ENCODE measurements around the gene BPIFA2.
"Not testable (repeated sequence)": the region's sequence is repeated elsewhere in the genome, so short reads cannot be mapped to it uniquely, and the experiment has no call there.

The BPIFA2 gene

GRCh38 chr20:33162313-33162712 lies 5.6 kb upstream of the BPIFA2 start:
- no peak for DNase-seq

DNA sequence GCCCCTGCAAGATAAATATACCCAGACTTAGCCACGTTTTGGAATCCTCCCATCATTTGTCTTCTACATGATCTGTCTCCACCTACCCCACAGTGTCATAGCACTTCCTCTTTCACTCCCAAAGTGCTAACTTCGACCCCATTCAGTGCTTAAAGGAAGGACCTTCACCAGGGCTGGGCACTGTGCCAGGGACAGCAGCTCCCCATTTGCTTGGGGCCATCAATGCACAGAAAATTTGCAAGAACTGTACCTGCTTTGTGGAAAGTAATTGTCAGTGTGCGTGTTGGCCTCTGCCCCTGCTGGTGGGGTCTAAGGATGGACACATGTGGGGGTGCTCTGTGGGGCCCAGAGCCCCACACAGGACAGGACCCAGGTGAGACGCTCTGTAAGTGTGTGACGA lies 5.2 kb upstream of the BPIFA2 start:
- DNase-seq: no peak

GRCh38 chr20:33163856-33164762 lies 3.9 kb upstream of the BPIFA2 start:
- DNase-seq: no peak

DNA sequence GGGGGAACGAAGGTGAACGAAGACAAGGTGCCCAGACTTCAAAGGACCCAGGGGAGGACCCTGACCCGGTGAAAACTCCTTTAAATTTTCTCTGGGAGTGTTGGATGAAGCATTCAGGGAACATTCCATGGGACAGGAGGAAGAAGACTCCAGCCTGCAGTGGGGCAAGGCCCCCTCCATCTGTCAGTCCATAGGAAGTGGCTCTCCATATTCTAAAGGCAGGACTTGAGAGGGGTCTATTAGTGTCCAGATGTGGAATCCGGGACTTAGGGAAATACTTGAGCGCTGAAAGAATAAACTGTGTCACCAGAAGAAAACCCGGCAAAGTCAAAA lies 3.2 kb upstream of the BPIFA2 start:
- DNase-seq: no peak

GRCh38 chr20:33165416-33166055 lies 2.4 kb upstream of the BPIFA2 start:
- no peak for DNase-seq

- DNase-seq: no peak
Observed at GRCh38 chr20:33166533-33167113, 1.3 kb upstream of the BPIFA2 start.

GRCh38 chr20:33169176-33169794 lies 1.3 kb downstream of the BPIFA2 start:
- no peak for DNase-seq

- DNase-seq: peak; percentile 81
Observed at GRCh38 chr20:33172781-33173180, 4.8 kb downstream of the BPIFA2 start.

GRCh38 chr20:33175123-33175522 lies 7.2 kb downstream of the BPIFA2 start:
- no peak for DNase-seq

GRCh38 chr20:33176101-33176500 lies 8.1 kb downstream of the BPIFA2 start:
- no peak for DNase-seq

GRCh38 chr20:33177866-33178265 lies 9.9 kb downstream of the BPIFA2 start:
- no peak for DNase-seq

DNA sequence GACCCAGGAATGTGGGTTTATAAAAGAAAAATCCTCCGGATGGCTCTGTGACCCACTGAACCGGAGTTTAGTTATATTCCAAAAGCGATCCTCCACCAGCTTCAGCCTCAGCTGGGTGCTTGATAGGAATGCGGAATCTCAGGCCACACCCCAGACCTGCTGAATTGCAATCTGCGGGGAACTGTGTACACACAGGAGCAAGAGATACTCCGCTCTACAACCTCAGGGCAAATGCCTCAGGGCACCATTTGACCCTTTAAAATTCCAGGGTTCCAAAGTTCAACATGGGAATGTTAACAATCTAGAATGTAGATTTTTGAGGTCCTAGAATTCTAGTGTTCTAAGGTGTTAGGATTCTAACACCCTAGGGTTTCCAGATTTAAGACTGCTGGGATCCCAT lies 10.8 kb downstream of the BPIFA2 start:
- no peak for DNase-seq

DNA sequence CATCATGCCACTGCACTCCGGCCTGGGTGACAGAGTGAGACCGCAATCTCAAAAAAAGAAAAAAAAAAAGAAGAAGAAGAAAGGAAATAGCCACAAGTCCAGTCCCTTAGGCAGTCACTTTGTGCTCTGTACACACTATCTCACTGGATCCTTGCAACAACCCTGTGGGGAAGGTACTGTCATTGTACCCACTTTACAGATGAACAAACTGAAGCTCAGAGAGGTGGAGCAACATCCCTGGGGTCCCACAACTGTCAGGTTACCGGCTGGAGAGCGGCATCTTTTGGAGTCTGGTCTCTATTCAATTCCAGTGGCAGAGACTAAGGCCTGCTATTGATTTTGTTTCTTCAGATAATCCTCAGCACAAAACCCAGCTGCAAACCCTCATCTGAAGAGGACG lies 12.2 kb downstream of the BPIFA2 start:
- no peak for DNase-seq

DNA sequence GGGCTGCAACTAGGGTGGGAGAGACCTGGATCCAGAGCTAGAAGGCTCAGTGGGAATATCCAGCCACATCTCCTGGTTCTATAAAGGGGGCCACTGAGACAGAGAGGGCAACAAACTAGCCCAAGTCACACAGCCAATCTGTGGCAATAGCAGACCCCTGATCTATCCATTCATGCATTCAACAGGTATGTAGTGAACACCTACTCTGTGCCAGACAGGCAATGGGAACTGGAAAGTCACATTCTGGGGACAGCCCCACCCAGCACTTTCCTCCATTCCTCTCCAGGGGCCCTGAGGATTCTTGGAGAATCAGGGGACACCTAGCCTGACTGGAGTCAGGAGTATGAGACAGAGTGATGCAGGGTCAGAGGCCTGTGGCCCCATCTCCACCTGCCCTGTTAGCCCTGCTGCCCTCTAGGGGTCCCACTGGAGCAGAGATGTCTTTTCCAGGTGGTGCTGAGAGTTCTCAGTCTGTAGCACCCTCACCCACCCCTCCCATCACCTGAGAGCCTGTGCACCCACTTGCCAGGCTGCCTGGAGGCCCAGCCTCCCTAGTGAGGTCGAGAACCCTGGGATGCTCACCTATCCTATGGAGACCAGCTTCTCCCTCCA lies 13.6 kb downstream of the BPIFA2 start:
- no peak for DNase-seq

DNA sequence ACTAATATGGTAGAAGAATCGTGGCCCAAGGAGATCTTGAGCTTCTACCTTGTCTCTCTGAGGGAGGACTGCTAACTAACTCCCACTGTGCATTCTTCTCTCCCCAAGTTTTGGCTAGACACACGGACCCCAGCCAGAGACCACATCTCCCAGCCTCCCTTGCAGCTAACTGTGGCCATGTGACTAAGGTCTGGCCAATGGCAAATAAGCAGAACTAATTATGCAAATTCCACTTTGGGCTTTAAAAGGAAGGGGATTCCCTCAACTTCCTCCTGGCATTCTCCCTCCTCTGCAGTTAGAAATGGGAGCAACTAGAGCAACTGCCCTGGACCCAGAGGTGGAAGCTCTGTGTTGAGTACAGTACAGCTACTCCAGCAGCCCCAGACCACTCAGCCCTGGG lies 15.4 kb downstream of the BPIFA2 start:
- DNase-seq: no peak

DNA sequence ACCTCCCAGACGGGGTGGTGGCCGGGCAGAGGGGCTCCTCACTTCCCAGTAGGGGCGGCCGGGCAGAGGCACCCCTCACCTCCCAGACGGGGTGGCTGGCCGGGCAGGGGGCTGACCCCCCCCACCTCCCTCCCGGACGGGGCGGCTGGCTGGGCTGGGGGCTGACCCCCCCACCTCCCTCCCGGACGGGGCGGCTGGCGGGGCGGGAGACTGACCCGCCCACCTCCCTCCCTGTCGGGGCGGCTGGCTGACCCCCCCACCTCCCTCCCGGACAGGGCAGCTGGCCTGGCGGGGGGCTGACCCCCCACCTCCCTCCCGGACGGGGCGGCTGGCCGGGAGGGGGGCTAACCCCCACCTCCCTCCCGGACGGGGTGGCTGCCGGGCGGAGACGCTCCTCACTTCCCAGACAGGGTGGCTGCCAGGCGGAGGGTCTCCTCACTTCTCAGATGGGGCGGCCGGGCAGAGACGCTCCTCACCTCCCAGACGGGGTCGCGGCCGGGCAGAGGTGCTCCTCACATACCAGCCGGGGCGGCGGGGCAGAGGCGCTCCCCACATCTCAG lies 17.2 kb downstream of the BPIFA2 start:
- DNase-seq: not testable (repeated sequence)

GRCh38 chr20:33187491-33187890 lies 19.5 kb downstream of the BPIFA2 start:
- DNase-seq: no peak

GRCh38 chr20:33188421-33188820 lies 20.5 kb downstream of the BPIFA2 start:
- no peak for DNase-seq

GRCh38 chr20:33191484-33191883 lies 23.5 kb downstream of the BPIFA2 start:
- no peak for DNase-seq

GRCh38 chr20:33191955-33192354 lies 24.0 kb downstream of the BPIFA2 start:
- no peak for DNase-seq

DNA sequence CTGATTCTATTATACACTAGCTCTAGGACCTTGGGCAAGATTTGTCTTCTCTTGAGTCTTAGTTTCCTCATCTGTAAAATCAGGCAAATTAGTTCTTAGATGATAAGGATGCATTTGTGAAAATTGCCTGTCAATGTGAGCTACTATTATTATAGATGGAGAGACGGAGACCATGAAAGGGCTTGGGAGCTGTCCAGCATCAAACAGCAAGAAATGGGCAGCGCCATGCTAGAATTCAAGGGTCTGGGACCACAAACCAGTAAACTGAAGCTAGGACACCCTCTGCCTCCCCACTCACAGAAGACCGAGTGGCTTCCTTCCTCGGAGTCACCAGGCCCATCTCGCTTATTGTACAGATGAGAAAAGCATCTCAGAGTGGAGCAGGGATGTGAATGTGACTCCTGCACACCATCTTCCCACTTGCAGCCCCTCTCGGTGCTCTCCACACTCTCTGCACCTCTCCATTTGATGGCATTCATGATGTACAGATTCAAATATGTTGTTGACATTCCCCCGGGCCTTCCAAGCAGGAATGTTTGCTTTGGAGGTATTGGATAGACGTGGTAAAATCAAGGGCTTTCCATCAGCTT lies 25.0 kb downstream of the BPIFA2 start:
- no peak for DNase-seq

DNA sequence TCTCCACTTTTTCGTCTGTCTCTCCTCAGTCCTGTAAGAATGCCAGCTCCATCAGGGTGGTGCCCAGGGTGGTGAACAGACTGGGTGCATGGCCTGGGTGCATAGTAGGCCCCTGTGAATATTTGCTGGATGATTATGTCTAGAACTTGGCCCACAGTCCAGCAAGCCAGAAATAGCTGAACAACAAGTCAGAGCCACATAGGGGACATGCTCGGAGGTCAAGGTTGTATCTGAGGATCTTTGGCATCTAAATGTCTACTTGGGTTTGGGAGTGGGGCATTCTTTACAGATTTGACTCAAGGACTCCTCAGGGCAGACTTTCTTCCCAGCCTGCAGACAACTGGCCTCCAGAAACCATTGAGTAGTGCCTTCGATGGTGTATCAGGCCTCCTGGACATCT lies 31.1 kb downstream of the BPIFA2 start:
- DNase-seq: no peak

DNA sequence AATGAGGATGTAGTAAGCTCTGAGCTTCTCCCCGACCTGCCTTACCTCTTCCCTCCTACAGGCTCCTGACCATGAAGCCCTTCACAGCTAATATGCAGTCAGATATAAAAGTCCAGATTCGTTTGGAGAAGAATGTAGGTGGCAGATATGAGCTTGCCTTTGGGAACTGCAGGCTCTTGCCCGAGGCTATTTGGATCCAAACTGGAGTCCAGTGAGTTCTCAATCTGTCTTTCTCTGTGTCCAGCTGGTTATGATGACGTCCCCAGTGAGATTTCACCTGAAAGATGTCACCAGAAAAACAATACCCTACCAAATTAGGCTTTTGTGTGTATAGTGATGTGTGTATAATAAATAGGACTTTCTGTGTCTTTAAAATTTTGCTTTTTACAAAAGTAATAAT lies 34.5 kb downstream of the BPIFA2 start:
- DNase-seq: no peak

Data from DMS79 (cell line).